ENCODE data around the gene SLC25A15. TPM values are rescaled to one million over a fixed set of nuclear protein-coding genes. Genes with fewer than 3 reads are reported as not detected.
A peak's percentile ranks its signal among the peaks of the same experiment; 100 is the strongest.
"Not testable (repeated sequence)": the region's sequence is repeated elsewhere in the genome, so short reads cannot be mapped to it uniquely, and the experiment has no call there.

The SLC25A15 gene
- total RNA-seq, 1 experiment from 2014 or later: 33.9 TPM

- DNase-seq (ENCODE audit: low read depth): no peak
Observed at GRCh38 chr13:40781717-40782116, 7.7 kb upstream of the SLC25A15 start.

- DNase-seq (ENCODE audit: low read depth): not testable (repeated sequence)
Observed at GRCh38 chr13:40782971-40783370, 6.4 kb upstream of the SLC25A15 start.

GRCh38 chr13:40784540-40784939 is 4.9 kb upstream of the SLC25A15 start:
- DNase-seq (ENCODE audit: low read depth): no peak

- DNase-seq (ENCODE audit: low read depth): peak; percentile 45
Observed at GRCh38 chr13:40786568-40786996, 2.8 kb upstream of the SLC25A15 start.

GRCh38 chr13:40787062-40787461 is 2.3 kb upstream of the SLC25A15 start:
- DNase-seq (ENCODE audit: low read depth): peak; percentile 32

GRCh38 chr13:40788540-40789274 is 704 bp upstream of the SLC25A15 start:
- DNase-seq (ENCODE audit: low read depth): not testable (repeated sequence)

GRCh38 chr13:40790154-40790616 is 774 bp downstream of the SLC25A15 start:
- DNase-seq (ENCODE audit: low read depth): no peak

GRCh38 chr13:40792284-40793051 is 3.1 kb downstream of the SLC25A15 start:
- no peak for DNase-seq (ENCODE audit: low read depth)

- DNase-seq (ENCODE audit: low read depth): no peak
Observed at GRCh38 chr13:40793339-40793738, 3.9 kb downstream of the SLC25A15 start.

- DNase-seq (ENCODE audit: low read depth): no peak
Observed at GRCh38 chr13:40794414-40795368, 5.3 kb downstream of the SLC25A15 start.

GRCh38 chr13:40796649-40797048 is 7.2 kb downstream of the SLC25A15 start:
- DNase-seq (ENCODE audit: low read depth): no peak

GRCh38 chr13:40798380-40798779 is 9.0 kb downstream of the SLC25A15 start:
- DNase-seq (ENCODE audit: low read depth): no peak

- DNase-seq (ENCODE audit: low read depth): no peak
Observed at GRCh38 chr13:40799508-40799907, 10.1 kb downstream of the SLC25A15 start.

GRCh38 chr13:40800559-40800958 is 11.1 kb downstream of the SLC25A15 start:
- no peak for DNase-seq (ENCODE audit: low read depth)

GRCh38 chr13:40801255-40802217 is 12.1 kb downstream of the SLC25A15 start:
- DNase-seq (ENCODE audit: low read depth): no peak

GRCh38 chr13:40803316-40803715 is 13.9 kb downstream of the SLC25A15 start:
- DNase-seq (ENCODE audit: low read depth): no peak

- DNase-seq (ENCODE audit: low read depth): no peak
Observed at GRCh38 chr13:40806241-40806640, 16.8 kb downstream of the SLC25A15 start.

- no peak for DNase-seq (ENCODE audit: low read depth)
Observed at GRCh38 chr13:40809471-40809870, 20.1 kb downstream of the SLC25A15 start.

GRCh38 chr13:40812102-40812501 is 22.7 kb downstream of the SLC25A15 start:
- DNase-seq (ENCODE audit: low read depth): no peak

GRCh38 chr13:40812724-40813445 is 23.5 kb downstream of the SLC25A15 start:
- peak; percentile 58 for DNase-seq (ENCODE audit: low read depth)

Data from LHCN-M2 (cell line).